Skeletal muscle cell (primary cell): ENCODE data around the gene FNDC3B.

Experiments
- DNase-seq: peaks from one replicate; pipeline ENCODE4 v3.0.0-alpha.2; 2010; ENCODE audit warnings: low read depth
- H3K4me3 ChIP-seq: 2 replicates; pipeline ENCODE4 v1.5.1; 2011; ENCODE audit warnings: low read depth, mild to moderate bottlenecking, control low read depth, low read length, moderate library complexity

The FNDC3B gene

DNA sequence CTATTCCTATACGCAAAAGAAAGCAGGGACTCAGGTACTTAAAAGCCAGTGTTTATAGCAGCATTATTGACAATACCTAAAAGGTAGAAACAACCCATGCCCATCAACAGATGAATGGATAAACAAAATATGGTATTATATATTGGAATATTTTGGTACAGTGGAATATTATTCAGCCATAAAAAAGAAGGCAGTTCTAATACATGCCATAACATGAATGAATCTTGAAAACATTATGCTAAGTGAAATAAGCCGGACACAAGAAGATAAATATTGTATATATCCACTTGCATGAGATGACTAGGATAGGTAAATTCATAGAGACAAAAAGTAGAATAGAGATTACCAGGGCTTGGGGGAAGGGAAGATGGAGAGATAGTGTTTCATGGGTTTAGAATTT is 9.2 kb downstream of the FNDC3B start:
- no peak for DNase-seq
- H3K4me3 ChIP-seq: no peak overlapping the region

GRCh38 chr3:172051310-172051956 is 12.1 kb downstream of the FNDC3B start:
- H3K4me3 ChIP-seq: no peak overlapping the region
- no peak for DNase-seq

- no peak for DNase-seq
- no peak overlapping the region for H3K4me3 ChIP-seq
Measured at GRCh38 chr3:172051957-172052354, 12.6 kb downstream of the FNDC3B start.

DNA sequence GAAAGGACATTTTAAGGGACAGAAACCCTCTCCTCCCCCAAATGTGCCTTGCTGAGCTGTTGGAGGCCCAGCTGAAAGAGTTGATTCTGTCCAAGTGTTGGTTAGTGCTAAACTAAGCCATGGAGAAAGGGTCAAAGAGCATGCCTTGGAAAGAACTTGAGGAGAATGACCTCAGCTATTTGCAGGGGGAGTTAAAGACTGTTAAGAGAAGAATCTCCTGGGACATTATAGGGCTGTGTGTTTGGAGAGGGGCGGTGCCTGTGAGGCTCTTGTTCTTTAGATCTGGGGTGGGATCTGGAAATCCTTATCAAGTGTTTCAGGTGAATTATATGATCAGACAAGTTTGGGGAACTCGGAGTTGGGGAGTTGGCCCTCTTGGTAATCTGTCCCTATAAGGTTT is 13.0 kb downstream of the FNDC3B start:
- no peak for DNase-seq

DNA sequence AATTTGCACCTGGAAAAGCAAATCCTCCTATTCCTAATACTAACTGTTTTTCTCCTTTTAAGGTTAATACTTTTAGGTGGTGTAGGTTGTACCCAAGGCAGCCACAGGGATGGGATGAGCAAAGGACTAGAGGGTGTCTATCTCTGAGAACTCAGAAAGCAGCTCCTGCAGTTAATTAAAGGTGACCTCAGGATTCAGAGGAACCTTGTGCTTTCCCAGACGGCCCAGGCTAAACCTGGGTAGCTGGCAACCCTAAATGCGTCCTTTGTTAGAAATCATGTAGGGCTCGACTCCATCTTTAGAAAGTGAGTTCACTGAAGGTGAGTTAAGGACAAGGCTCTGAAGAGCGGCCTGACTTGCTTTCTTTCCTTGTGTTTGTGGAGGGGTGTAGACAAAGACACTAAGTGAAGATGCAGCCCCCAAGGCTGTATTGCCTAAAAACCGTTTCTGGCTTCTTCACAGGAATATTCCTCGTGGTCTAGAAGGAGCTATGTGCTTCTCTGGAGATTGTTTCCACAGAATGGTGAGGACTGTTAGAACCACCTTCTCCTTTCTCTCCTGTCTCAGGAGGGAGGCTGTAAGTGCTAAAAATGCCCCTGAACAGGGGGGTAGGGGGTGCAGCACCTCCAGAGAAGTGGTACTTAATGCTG is 14.9 kb downstream of the FNDC3B start:
- H3K4me3 ChIP-seq: no peak overlapping the region
- DNase-seq: no peak

More for the DNA sequence above, 13.0 kb downstream of the FNDC3B start:
- H3K4me3 ChIP-seq: no peak overlapping the region

DNA sequence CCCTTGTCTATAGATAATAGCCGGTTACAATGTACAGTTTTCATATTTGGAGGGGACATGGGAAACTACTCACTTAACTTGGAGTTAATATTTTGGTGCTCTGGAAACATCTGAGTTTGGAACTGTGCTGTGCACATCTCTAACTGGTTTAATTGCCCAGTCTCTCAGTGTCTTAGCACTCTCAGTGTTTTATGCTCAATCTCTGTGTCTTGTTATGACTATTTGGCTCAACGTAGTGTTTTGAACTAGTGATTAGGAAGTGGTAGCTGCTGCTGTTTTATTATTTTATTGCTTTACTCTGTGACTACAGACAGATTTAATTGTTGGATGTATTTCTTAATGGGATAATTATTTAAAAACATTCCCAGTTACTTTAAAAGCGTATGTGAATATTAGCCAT is 17.0 kb downstream of the FNDC3B start:
- no peak for DNase-seq
- H3K4me3 ChIP-seq: no peak overlapping the region

DNA sequence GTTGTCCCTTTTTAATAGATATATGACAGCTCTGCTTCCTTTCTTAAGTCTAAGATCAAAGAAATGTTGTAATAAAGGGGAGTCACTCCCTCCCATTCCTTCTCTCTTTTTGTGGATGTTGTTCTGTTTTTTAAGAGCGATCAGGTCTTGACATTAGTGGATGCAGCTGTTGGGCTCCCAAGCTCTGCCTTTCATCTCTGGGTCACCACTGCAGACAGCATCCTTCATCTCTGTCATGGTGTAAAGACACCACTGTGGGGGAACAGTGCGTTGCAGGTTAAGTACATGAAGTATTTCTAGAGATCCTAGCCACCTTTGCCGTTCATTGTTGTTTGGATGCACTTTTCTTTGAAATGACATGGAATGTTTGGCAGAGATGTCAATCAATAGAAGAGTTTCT is 17.7 kb downstream of the FNDC3B start:
- DNase-seq: no peak
- no peak overlapping the region for H3K4me3 ChIP-seq

DNA sequence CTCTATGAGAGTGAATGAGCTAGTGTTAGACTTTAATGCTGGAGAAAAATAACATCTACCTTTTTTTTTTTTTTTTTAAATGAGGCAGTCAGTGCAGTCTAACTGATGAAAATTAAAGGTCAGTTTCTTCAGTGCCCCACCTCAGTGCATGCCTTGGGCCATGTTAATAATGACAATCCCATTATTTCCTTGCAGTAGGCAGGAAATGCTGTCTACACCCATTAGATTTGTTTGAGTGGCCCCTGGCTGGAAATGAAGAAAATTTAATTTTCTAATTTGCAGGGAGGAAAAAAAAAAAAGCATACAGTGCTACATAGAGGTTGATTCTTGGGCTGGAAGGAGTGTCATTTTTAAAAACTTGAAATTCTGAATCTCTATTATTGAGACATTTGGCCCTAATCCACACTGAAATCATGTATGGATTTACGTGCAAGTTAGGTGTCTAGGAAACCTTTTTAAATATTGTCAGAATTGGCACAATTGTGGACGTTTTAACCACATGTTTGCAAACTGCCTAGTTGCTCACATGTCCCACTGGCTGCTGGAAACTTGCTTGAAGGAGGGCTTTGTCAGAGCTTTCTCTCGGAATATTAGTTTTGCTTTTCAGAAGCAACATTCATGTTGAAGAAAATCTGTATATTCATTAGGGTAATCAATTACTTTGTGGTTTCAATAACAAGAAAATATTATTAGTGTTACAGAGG is 18.4 kb downstream of the FNDC3B start:
- H3K4me3 ChIP-seq: no peak overlapping the region
- DNase-seq: no peak

GRCh38 chr3:172059532-172059931 is 20.2 kb downstream of the FNDC3B start:
- no peak for DNase-seq
- H3K4me3 ChIP-seq: no peak overlapping the region

- no peak for DNase-seq
- no peak overlapping the region for H3K4me3 ChIP-seq
Measured at GRCh38 chr3:172060234-172060633, 20.9 kb downstream of the FNDC3B start.

DNA sequence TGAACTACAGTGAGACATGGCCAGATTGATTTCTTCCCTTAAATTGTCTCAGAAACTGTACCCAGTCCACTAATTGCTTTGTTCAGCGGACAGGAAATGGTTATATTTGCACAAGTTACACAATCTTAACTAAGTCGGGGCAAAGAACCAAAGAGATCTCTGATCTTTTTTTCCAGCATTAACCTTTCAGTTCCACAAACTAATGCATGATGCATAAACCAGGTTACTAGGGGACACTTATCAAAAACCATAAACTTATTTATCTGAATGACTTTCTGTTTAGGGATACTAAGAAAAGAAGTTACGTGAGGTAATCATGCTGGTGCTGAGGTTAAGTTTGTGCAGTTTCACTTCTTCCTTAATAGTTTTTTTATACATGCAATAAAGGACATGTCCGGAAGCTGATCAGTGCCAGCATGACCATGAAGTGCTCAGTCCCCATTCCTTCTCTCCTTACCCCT is 22.4 kb downstream of the FNDC3B start:
- H3K4me3 ChIP-seq: no peak overlapping the region
- no peak for DNase-seq

DNA sequence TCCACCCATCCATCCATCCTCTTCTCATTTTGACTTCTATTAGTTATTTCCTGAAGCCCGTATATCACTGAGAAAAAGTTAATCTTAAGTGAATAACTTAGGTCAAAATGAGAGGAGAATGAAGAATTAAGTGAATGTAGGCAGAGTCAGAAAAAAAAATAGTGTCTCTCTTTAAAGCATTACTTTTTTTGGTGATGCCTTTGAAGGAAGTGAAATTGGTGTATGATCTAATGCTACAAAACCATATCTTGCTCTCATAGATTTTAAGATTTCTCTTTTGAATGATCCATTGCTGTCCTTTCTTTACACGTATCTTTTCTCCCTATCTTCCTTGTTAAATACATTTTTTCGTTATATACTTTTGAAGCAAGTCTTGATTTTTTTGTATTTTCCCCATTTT is 23.4 kb downstream of the FNDC3B start:
- DNase-seq: no peak
- H3K4me3 ChIP-seq: no peak overlapping the region

DNA sequence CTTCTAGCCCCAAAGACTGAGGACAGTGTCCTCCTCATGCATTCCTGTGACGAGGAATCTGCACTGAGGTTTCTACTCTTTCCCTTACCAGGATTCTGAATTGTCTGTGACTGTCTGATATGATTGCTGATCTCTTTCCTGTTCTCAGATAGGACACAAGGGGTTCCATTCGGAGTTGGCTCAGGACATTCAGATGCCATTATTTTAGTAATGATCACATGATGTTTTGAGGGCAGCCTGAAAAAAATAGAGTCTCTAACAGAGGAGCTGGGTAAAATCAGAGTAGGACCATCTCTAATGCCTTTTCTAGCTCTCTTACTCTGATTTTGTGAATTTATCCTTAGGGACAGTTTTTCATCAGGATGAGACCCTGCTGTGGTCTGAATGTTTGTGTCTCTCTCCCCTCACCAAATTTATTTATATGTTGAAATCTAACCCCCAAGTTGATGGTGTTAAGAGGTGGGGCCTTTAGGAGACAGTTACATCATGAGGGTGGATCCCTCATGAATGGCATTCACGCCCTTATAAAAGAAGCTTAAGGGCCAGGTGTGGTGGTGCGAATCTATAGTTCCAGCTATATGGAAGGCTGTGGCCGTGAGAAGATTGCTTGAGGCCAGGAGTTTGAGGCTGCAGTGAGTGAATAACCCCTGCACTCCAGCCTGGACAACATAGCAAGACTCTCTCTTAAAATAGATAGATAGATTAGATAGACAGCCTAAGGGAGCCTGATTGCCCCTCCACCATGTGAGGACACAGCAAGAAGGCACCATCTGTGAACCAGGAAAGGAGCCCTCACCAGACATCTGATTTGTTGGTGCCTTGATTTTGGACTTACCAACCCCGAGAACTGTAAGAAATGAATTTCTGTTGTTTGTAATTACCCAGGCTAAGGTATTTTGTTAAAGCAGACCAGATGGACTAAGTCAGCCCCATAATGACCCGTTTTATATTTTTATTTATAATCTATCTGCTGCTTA is 24.4 kb downstream of the FNDC3B start:
- no peak for DNase-seq
- no peak overlapping the region for H3K4me3 ChIP-seq

DNA sequence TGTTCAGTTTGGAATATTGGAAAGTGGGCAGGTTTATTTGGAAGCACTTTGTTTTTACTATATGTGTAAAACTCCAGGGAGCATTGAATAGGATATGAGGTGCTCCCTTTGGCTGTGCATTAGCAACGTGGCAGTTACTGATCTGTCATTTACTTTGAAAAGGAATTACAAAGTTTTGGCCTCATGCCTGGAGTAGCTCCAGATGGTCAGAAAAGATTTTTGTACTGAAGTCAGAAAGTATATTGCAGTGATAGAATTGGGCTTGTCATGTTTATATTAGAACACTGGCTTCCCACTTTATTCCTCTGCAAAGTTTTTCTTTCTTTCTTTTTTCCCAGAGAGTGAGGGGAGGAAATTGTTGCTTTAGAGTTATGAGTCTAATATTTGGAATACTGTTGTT is 26.1 kb downstream of the FNDC3B start:
- peak; percentile 67 for DNase-seq
- H3K4me3 ChIP-seq: no peak overlapping the region

DNA sequence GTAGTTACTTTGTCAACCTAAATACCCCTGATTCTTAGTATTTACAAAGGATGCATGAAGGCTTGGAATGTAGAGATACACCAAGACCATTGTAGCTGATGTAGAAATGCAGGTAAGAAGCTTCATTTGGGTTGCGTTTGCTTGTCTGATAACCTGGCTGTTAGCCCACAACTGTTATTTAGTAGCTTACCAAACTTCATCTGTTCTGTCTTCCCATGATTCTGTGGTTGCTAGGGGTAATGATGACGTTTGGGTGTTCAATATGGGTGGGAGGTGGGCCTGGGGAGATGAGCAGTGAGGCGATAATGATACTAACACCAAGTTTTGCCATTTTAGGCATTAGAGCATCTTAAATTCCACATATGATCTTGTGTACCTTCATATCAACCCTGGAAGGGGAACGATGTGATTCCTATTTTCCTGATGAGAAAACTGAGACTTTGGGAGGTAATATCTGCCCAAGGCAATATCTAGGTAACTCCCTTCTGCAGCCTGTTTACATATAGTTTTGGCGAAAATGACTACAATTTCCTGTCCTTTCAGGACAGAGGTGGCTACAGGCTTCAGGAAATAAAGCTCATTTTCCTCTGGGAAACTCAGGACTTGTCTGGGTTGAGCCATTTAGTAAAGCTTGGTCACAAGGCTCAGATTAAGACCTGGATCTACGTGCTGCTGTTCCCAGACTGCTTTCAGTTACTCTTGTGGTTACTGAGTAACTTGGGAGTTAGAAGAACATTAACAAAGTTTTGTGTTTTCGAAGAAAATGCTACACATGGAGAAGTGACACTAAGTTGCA is 26.8 kb downstream of the FNDC3B start:
- no peak overlapping the region for H3K4me3 ChIP-seq

GRCh38 chr3:172066880-172067796 is 27.8 kb downstream of the FNDC3B start:
- H3K4me3 ChIP-seq: no peak overlapping the region
- DNase-seq: no peak

More for the DNA sequence above, 26.8 kb downstream of the FNDC3B start:
- DNase-seq: no peak

GRCh38 chr3:172067837-172068440 is 28.6 kb downstream of the FNDC3B start:
- DNase-seq: no peak
- no peak overlapping the region for H3K4me3 ChIP-seq
